ENCODE measurements around the gene ZMYM4.
"Not testable (repeated sequence)": the region's sequence is repeated elsewhere in the genome, so short reads cannot be mapped to it uniquely, and the experiment has no call there.

ZMYM4 gene

DNA sequence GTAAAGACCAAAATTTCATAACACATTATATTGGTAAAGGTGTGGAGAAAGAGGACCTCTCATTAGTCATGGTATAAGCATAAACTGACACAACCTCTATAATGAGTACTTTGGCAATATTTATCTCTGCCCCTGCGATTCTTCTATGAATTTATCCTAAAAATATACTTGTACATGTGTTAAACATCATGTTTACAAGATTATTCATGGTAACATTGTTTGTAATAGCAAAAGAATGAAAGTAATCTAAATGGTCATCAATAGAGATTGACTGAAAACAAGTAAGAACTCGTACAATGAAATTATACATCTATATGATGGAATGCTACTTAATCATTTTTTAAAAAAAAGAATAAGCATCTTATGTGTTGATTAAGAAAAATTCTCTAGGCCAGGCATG lies 192.3 kb downstream of the ZMYM4 start:
- no peak overlapping the region for H3K4me3 ChIP-seq (ENCODE audit: low read depth in 1 of 2, low read length in 2 of 2)
- H3K4me1 ChIP-seq (ENCODE audit: control insufficient read depth in 1 of 2, insufficient read depth in 2 of 2, low read length in 2 of 2), result no peaks in the 10 kb centered on the region
- H3K27me3 ChIP-seq (ENCODE audit: low read depth, low read length), result no peaks in the 10 kb centered on the region
- no peaks in the 10 kb centered on the region for H3K9me3 ChIP-seq (ENCODE audit: control insufficient read depth in 1 of 2, low read length in 2 of 2)
- no peak overlapping the region for H3K27ac ChIP-seq (ENCODE audit: low read length)
- peaks cover 25 to 46% of the 10 kb centered on the region in 2 donors for H3K36me3 ChIP-seq (ENCODE audit: control insufficient read depth in 1 of 2, insufficient read depth in 2 of 2, low read length in 2 of 2)

DNA sequence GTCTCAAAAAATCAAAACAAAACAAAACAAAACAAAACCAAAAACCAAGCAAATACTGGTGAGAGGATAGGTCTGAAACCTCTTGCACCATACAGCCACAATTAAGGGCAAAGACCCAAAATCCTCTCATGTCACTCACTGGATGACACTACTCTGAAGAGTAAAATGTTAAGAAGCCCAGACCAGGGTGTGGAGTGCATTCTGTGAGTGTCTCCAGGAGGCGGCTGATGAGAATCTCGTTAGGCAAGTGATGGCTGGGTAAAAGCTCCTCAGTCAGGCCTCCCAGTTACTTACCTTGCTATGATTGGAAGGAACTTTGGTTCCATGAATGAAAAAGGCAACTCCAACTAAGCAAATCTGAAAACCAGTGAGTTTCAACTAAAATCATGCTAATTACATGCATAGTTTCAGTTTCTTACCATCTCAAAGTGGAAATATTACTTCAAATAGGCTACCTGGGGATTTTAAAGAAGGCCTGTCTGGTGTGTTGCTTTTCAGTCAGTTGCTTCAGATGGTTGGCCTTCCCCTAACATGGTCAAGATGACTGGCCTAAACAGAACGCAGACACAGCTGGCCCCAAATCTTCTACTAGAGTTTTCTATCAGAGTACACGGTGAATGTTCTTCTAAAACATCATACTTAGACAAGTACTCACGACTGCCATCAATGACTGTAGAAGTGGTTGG lies 193.6 kb downstream of the ZMYM4 start:
- H3K36me3 ChIP-seq (ENCODE audit: control insufficient read depth in 1 of 2, insufficient read depth in 2 of 2, low read length in 2 of 2), result peaks cover 25 to 48% of the 10 kb centered on the region in 2 donors
- H3K4me1 ChIP-seq (ENCODE audit: control insufficient read depth in 1 of 2, insufficient read depth in 2 of 2, low read length in 2 of 2), result no peaks in the 10 kb centered on the region
- H3K4me3 ChIP-seq (ENCODE audit: low read depth in 1 of 2, low read length in 2 of 2), result no peak overlapping the region
- no peaks in the 10 kb centered on the region for H3K27me3 ChIP-seq (ENCODE audit: low read depth, low read length)
- H3K27ac ChIP-seq (ENCODE audit: low read length), result no peak overlapping the region
- H3K9me3 ChIP-seq (ENCODE audit: control insufficient read depth in 1 of 2, low read length in 2 of 2), result no peaks in the 10 kb centered on the region

DNA sequence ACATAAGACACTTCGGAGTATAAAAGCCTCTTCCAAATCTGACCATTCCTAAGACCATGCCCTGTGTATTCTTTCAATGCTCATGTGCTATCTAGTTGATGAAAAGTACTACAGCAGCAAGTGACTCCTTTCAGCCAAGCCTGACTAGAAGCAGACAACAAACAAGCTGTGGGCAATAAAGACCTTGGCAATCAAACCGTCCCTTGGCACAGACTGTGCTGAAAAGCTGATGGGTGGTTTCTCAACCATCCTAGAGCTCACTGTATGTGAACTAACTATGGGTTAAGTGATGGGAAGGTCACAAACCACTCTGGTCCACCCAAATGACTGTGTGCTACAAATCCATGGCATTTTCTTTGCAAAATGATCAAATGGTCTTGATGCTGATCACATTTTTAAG lies 194.7 kb downstream of the ZMYM4 start:
- H3K9me3 ChIP-seq (ENCODE audit: control insufficient read depth in 1 of 2, low read length in 2 of 2), result no peaks in the 10 kb centered on the region
- peaks cover 25 to 48% of the 10 kb centered on the region in 2 donors for H3K36me3 ChIP-seq (ENCODE audit: control insufficient read depth in 1 of 2, insufficient read depth in 2 of 2, low read length in 2 of 2)
- no peak overlapping the region for H3K4me3 ChIP-seq (ENCODE audit: low read depth in 1 of 2, low read length in 2 of 2)
- H3K27ac ChIP-seq (ENCODE audit: low read length), result no peak overlapping the region
- H3K4me1 ChIP-seq (ENCODE audit: control insufficient read depth in 1 of 2, insufficient read depth in 2 of 2, low read length in 2 of 2), result no peaks in the 10 kb centered on the region
- no peaks in the 10 kb centered on the region for H3K27me3 ChIP-seq (ENCODE audit: low read depth, low read length)

DNA sequence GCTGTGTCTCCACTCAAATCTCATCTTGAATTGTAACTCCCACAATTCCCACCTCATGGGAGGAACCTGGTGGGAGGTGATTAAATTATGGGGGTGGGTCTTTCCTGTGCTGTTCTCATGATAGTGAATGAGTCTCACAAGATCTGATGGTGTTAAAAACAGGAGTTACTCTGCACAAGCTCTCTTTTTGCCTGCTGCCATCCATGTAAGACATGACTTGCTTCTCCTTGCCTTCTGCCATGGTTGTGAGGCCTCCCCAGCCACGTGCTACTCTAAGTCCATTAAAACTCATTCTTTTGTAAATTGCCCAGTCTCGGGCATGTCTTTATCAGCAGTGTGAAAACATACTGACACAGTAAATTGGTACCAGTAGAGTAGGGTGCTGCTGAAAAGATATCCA lies 195.2 kb downstream of the ZMYM4 start:
- not testable (repeated sequence) for H3K27ac ChIP-seq (ENCODE audit: low read length); H3K4me1 ChIP-seq (ENCODE audit: control insufficient read depth in 1 of 2, insufficient read depth in 2 of 2, low read length in 2 of 2); H3K9me3 ChIP-seq (ENCODE audit: control insufficient read depth in 1 of 2, low read length in 2 of 2); H3K27me3 ChIP-seq (ENCODE audit: low read depth, low read length); H3K4me3 ChIP-seq (ENCODE audit: low read depth in 1 of 2, low read length in 2 of 2)
- H3K36me3 ChIP-seq (ENCODE audit: control insufficient read depth in 1 of 2, insufficient read depth in 2 of 2, low read length in 2 of 2), result peaks cover 20 to 53% of the 10 kb centered on the region in 2 donors

DNA sequence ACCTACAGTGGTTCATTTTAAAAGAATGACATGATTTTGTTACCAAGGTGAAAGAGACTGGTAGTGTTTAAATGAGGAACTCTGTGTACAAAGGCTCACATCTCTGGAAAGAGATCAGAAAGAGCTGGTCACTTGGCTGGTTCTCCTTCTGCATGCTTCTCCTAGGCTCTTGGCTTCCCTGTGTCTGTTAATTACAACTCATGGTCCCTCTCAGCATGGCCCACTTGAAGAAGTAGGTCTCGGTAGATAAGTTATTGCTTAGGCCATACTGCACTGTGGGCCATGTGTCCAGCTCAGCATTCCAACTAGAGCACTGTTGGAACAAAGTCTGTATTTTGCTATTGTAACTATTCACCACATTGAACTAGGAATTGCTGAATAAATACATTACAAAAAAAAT lies 197.6 kb downstream of the ZMYM4 start:
- Histone ChIP-seq H3K27ac (ENCODE audit: low read length) (no peak overlapping the region), H3K27me3 (ENCODE audit: low read depth, low read length) (no peaks in the 10 kb centered on the region), H3K4me1 (ENCODE audit: control insufficient read depth in 1 of 2, insufficient read depth in 2 of 2, low read length in 2 of 2) (no peaks in the 10 kb centered on the region), H3K4me3 (ENCODE audit: low read depth in 1 of 2, low read length in 2 of 2) (no peak overlapping the region), H3K9me3 (ENCODE audit: control insufficient read depth in 1 of 2, low read length in 2 of 2) (no peaks in the 10 kb centered on the region), H3K36me3 (ENCODE audit: control insufficient read depth in 1 of 2, insufficient read depth in 2 of 2, low read length in 2 of 2) (peaks cover 31 to 69% of the 10 kb centered on the region in 2 donors)

DNA sequence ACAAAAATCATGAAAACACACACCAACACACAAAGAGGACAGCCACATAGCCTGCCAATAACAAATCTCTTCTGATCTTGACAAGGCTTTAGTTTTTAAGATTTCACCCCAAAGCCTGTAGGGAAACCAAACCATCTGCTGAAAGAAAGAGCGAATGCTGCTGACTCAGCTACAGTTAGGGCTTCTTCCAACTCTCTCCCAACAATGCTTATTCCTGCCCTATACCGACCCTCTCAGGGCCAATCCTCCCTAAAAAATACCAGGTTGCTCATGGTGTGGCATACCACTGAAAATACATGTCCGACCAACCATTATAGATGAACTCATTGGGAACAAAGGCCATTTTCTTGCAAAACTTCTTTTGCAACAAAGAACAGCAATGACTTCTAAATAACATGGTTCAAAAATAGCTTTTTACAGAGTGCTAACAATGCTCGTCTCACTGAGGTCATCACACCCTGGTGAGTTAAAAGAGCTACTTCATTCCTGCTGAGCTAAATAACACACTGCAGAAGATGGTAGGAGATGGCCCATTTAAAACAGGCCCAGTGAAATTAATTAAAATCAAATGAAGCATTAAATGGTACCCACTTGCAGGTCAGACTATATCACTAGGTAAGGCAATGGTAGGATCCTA lies 202.6 kb downstream of the ZMYM4 start:
- no peak overlapping the region for H3K4me3 ChIP-seq (ENCODE audit: low read depth in 1 of 2, low read length in 2 of 2)
- peaks cover 20 to 29% of the 10 kb centered on the region in 2 donors for H3K36me3 ChIP-seq (ENCODE audit: control insufficient read depth in 1 of 2, insufficient read depth in 2 of 2, low read length in 2 of 2)
- H3K27ac ChIP-seq (ENCODE audit: low read length), result no peak overlapping the region
- H3K9me3 ChIP-seq (ENCODE audit: control insufficient read depth in 1 of 2, low read length in 2 of 2), result no peaks in the 10 kb centered on the region
- H3K27me3 ChIP-seq (ENCODE audit: low read depth, low read length), result no peaks in the 10 kb centered on the region
- no peaks in the 10 kb centered on the region for H3K4me1 ChIP-seq (ENCODE audit: control insufficient read depth in 1 of 2, insufficient read depth in 2 of 2, low read length in 2 of 2)

Measured in muscle layer of duodenum (tissue), 2 donors.